PC-3 (cell line): ENCODE results near the gene NPAS2. TPM values are rescaled to one million over a fixed set of nuclear protein-coding genes. Genes with fewer than 3 reads are reported as not detected.

Experiments
- ATAC-seq: fragments of 200-7000 bp; cut with Tn5 transposase; 2 replicates; pipeline ENCODE4 v1.9.1; 2020; ENCODE audit warnings: mild to moderate bottlenecking, moderate library complexity
- BruUV-seq: library from RNA; stranded (reverse); fragments of 400-500 nt; replicated peaks from 2 replicates; lab custom pipeline; 2021; lab: Mats Ljungman, UMichigan
- CTCF ChIA-PET: fragments of 300-600 bp; sonication (Branson Sonifier 250); formaldehyde crosslinking; loops from one replicate; lab custom pipeline; 2022; ENCODE audit warnings: antibody characterized with exemption; lab: Charles Lee
- POLR2A ChIA-PET: fragments of 300-600 bp; sonication (Branson Sonifier 250); formaldehyde crosslinking; loops from one replicate; lab custom pipeline; 2022; ENCODE audit warnings: antibody characterized with exemption; ENCODE audit not compliant: unreplicated experiment; lab: Charles Lee
- DNase-seq: peaks from one replicate; pipeline ENCODE4 v3.0.0-alpha.2; 2015
- H2AFZ ChIP-seq: fragments of 300-600 bp; sonication (generic); 2 replicates; pipeline ENCODE4 v1.6.0; 2016; ENCODE audit warnings: antibody characterized with exemption, low read length
- H3F3A ChIP-seq: fragments of 300-600 bp; sonication (generic); one replicate; pipeline ENCODE4 v1.6.0; 2017; ENCODE audit warnings: antibody characterized with exemption, low read length, control low read depth, mild to moderate bottlenecking; ENCODE audit not compliant: unreplicated experiment
- H3K27ac ChIP-seq: fragments of 300-600 bp; sonication (generic); 2 replicates; pipeline ENCODE4 v1.5.1; 2016; ENCODE audit warnings: mild to moderate bottlenecking, low read length
- H3K27me3 ChIP-seq: fragments of 300-600 bp; sonication (generic); 2 replicates; pipeline ENCODE4 v1.6.1; 2016; ENCODE audit warnings: low read length, mixed read lengths
- H3K36me3 ChIP-seq: fragments of 300-600 bp; sonication (generic); 2 replicates; pipeline ENCODE4 v1.6.1; 2016; ENCODE audit warnings: low read depth, mixed run types, low read length, mixed read lengths
- H3K4me1 ChIP-seq: fragments of 300-600 bp; sonication (generic); 2 replicates; pipeline ENCODE4 v1.5.1; 2016; ENCODE audit warnings: low read length; ENCODE audit not compliant: insufficient read depth
- H3K4me2 ChIP-seq: fragments of 300-600 bp; sonication (generic); 2 replicates; pipeline ENCODE4 v1.6.0; 2016; ENCODE audit warnings: low read length
- H3K4me3 ChIP-seq: fragments of 300-600 bp; sonication (generic); 2 replicates; pipeline ENCODE4 v1.5.1; 2016; ENCODE audit warnings: mild to moderate bottlenecking, low read length, mixed read lengths
- H3K79me2 ChIP-seq: fragments of 300-600 bp; sonication (generic); 2 replicates; pipeline ENCODE4 v1.6.1; 2017; ENCODE audit warnings: low read length, mixed read lengths
- H3K9ac ChIP-seq: fragments of 300-600 bp; sonication (generic); 2 replicates; pipeline ENCODE4 v1.6.0; 2016; ENCODE audit warnings: mild to moderate bottlenecking, low read length
- H3K9me2 ChIP-seq: fragments of 300-600 bp; sonication (generic); replicated peaks from 2 replicates; pipeline ENCODE4 v1.6.1; 2016; ENCODE audit warnings: mixed run types, low read length, mixed read lengths
- H3K9me3 ChIP-seq: fragments of 300-600 bp; sonication (generic); 2 replicates; pipeline ENCODE4 v1.6.1; 2016; ENCODE audit warnings: low read length, mixed read lengths
- H4K20me1 ChIP-seq: fragments of 300-600 bp; sonication (generic); 2 replicates; pipeline ENCODE4 v1.6.1; 2016; ENCODE audit warnings: low read length, mixed read lengths
- CTCF ChIP-seq: fragments of 300-600 bp; sonication (generic); conservative IDR thresholded peaks from 2 replicates; pipeline ENCODE4 v1.5.1; 2017; ENCODE audit warnings: antibody characterized with exemption, low read depth, mild to moderate bottlenecking, low read length
- EZH2 ChIP-seq: fragments of 300-600 bp; sonication (generic); IDR thresholded peaks from one replicate; pipeline ENCODE4 v1.6.1; 2017; ENCODE audit warnings: antibody characterized with exemption, mild to moderate bottlenecking, low read length; ENCODE audit not compliant: unreplicated experiment
- EZH2phosphoT487 ChIP-seq: fragments of 300-600 bp; sonication (generic); IDR thresholded peaks from 2 replicates; pipeline ENCODE4 v1.6.1; 2018; ENCODE audit warnings: mild to moderate bottlenecking, antibody characterized with exemption, low read length, borderline replicate concordance
- intact Hi-C: fragments of 100-400 bp; cut with micrococcal nuclease; formaldehyde crosslinking; loops from 2 replicates; pipeline ENCODE4 v1.9.0; 2023
- total RNA-seq: library from RNA; depleted of rRNA; stranded (reverse); fragments of >200 nt; gene quantifications from 2 replicates; pipeline ENCODE4 v1.2.3, GENCODE V29; 2014

Gene NPAS2
- total RNA-seq, 1 experiment from 2014 or later, result 55.4 TPM

GRCh38 chr2:100940766-100941645 lies 121.1 kb downstream of the NPAS2 start:
- H2AFZ ChIP-seq, result no peak overlapping the region
- no peak overlapping the region for H3K4me3 ChIP-seq
- intact Hi-C loops, result no loop called here
- no peaks in the 10 kb centered on the region for H3F3A ChIP-seq
- no peak overlapping the region for H3K9ac ChIP-seq
- BruUV-seq, result no TSS peak
- ATAC-seq, result no peak
- H3K4me1 ChIP-seq, result no peaks in the 10 kb centered on the region
- H3K36me3 ChIP-seq, result peaks cover 34% of the 10 kb centered on the region; the same call in 1 of the 2 replicates
- no peaks in the 10 kb centered on the region for H3K9me3 ChIP-seq
- H3K4me2 ChIP-seq, result no peak overlapping the region
- POLR2A ChIA-PET, result no interaction called here
- no peaks in the 10 kb centered on the region for H3K27me3 ChIP-seq
- CTCF ChIA-PET, result no interaction called here
- no peak for DNase-seq
- H3K27ac ChIP-seq, result no peak overlapping the region
- no peaks in the 10 kb centered on the region for H3K9me2 ChIP-seq
- no peaks in the 10 kb centered on the region for H4K20me1 ChIP-seq
- H3K79me2 ChIP-seq, result no peaks in the 10 kb centered on the region
- TF ChIP-seq CTCF, result no peak
- no peak for TF ChIP-seq EZH2
- no peak for TF ChIP-seq EZH2phosphoT487

- peaks cover 29% of the 10 kb centered on the region; the same call in 1 of the 2 replicates for H3K36me3 ChIP-seq
Observed at GRCh38 chr2:100941646-100942240, 121.8 kb downstream of the NPAS2 start.

More at GRCh38 chr2:100941646-100942240, 121.8 kb downstream of the NPAS2 start:
- Histone ChIP-seq H3K27ac (no peak overlapping the region), H3K4me3 (no peak overlapping the region), H3K4me2 (no peak overlapping the region), H3K9ac (no peak overlapping the region), H3K9me3 (no peaks in the 10 kb centered on the region), H3K79me2 (no peaks in the 10 kb centered on the region), H2AFZ (no peak overlapping the region), H4K20me1 (no peaks in the 10 kb centered on the region), H3K4me1 (no peaks in the 10 kb centered on the region), H3F3A (no peaks in the 10 kb centered on the region), H3K27me3 (no peaks in the 10 kb centered on the region), H3K9me2 (no peaks in the 10 kb centered on the region)
- POLR2A ChIA-PET, result no interaction called here
- CTCF ChIA-PET, result no interaction called here
- no peak for DNase-seq
- ATAC-seq, result no peak
- TF ChIP-seq EZH2phosphoT487, result no peak
- TF ChIP-seq CTCF, result no peak
- no peak for TF ChIP-seq EZH2
- TSS peak; percentile 1 for BruUV-seq
- intact Hi-C loops, result no loop called here
